Esophagus muscularis mucosa (tissue), 4 donors: Measurements from ENCODE around the gene TUBB. TPM values are rescaled to one million over a fixed set of nuclear protein-coding genes. Genes with fewer than 3 reads are reported as not detected.
A peak's percentile ranks its signal among the peaks of the same experiment; 100 is the strongest.

Experiments
- DNase-seq: peaks from one replicate; pipeline ENCODE4 v3.0.0-alpha.2; 2017; ENCODE audit errors: extremely low spot score
- H3K27ac ChIP-seq, 4 donors: fragments of 200-600 bp; sonication (generic); replicated peaks in 1 of 4; 1 replicate in 3 of 4; 2 replicates in 1 of 4; pipeline ENCODE4 v1.5.1; 2016 to 2019; ENCODE audit warnings: mild to moderate bottlenecking in 1 of 4
- H3K27me3 ChIP-seq, 4 donors: fragments of 200-600 bp; sonication (generic); one replicate each; pipeline versions ENCODE4 v1.5.1 to v1.6.0; 2016 to 2019
- H3K36me3 ChIP-seq, 4 donors: fragments of 200-600 bp; sonication (generic); one replicate each; pipeline ENCODE4 v1.5.1; 2016 to 2019
- H3K4me1 ChIP-seq, 4 donors: fragments of 200-600 bp; sonication (generic); one replicate each; pipeline ENCODE4 v1.5.1; 2016 to 2019
- H3K4me3 ChIP-seq, 4 donors: fragments of 200-600 bp; sonication (generic); 1 replicate in 2 of 4; 2 replicates in 2 of 4; pipeline ENCODE4 v1.5.1; 2016 to 2019; ENCODE audit warnings: mild to moderate bottlenecking in 4 of 4, moderate library complexity in 1 of 4
- H3K9me3 ChIP-seq, 4 donors: fragments of 200-600 bp; sonication (generic); 1 replicate in 3 of 4; 2 replicates in 1 of 4; pipeline ENCODE4 v1.5.1; 2016 to 2019
- EP300 ChIP-seq: sonication (generic); formaldehyde crosslinking; IDR thresholded peaks from one replicate; pipeline ENCODE4 v1.6.1; 2017; ENCODE audit warnings: antibody characterized with exemption
- POLR2A ChIP-seq: fragments of 450-650 bp; IDR thresholded peaks from one replicate; pipeline ENCODE4 v1.6.1; 2017; ENCODE audit warnings: antibody characterized with exemption, moderate library complexity, mild to moderate bottlenecking, low read depth
- POLR2AphosphoS5 ChIP-seq, 2 donors: sonication (generic); formaldehyde crosslinking; IDR thresholded peaks; one replicate each; pipeline ENCODE4 v1.6.1; 2017; ENCODE audit warnings: antibody characterized with exemption in 2 of 2
- WGBS: methylation state at CpG from one replicate; pipeline ENCODE4 v1.1.5; 2018; 5-methylcytosine and 5-hydroxymethylcytosine counted together
- intact Hi-C: fragments of 100-400 bp; cut with DNase I; formaldehyde crosslinking; loops from one replicate; pipeline ENCODE4 v1.15.1; 2023
- total RNA-seq, 4 donors: library from RNA; depleted of rRNA; stranded (reverse); fragments of >200 nt; gene quantifications; one replicate each; pipeline versions ENCODE4 v1.1.0 to v1.2.1, GENCODE V29; 2016
- TF ChIP-seq, protein P1 (sequence below), 3 experiments: fragments of 200-600 bp in 2 of 3; fragments of 450-650 bp in 1 of 3; sonication (generic) in 2 of 3; IDR thresholded peaks; one replicate each; pipeline ENCODE4 v1.5.1; 2017 to 2019; ENCODE audit warnings: antibody characterized with exemption in 3 of 3, mild to moderate bottlenecking in 2 of 3, moderate library complexity in 1 of 3

The TUBB gene
- total RNA-seq, 4 donors from 2014 or later = 208 to 398 (median 272) TPM

DNA sequence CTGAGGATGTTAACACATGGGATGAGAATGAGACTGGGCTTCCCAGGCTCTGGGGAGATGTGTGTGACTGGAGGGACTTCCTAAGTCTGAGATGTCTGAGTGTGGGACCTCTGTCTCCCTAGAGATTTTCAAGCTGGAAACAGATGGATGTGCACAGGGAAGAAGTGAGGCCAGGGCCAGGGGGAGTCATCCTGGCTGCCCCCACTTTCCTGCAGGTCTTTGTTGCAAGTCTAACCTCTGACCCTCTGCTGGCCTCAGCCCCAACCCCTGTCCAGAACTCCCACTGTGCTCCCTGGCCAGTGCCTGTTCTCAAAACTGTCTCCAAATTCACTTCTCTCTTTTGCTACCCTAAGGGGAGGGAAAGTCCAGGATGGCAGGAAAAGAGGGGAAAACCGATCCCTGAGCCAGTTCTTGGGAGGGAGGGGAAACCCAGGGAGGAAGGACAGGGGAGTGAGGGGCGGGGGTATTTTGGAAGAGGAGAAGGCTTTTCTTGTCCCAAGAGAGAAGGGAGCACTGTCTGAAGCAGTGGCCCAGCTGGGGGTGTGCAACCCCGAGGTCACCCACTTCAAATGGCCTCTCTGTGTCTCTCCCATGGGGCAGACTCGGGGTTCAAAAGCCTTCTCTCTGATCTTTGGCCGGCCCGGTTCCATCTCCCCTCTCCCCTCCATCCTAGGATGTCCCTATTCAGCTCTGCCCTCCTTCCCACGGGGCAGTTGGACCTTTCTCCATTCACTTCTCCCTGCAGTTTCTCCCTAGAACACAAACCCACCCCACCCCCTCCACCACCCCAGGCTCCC lies 36.8 kb upstream of the TUBB start:
- intact Hi-C loops = loop anchor here (10.0 kb wide), 1 partner anchor 201 kb away; the partner anchor contains the start of gene DDR1
- TF ChIP-seq EP300 (no peak), POLR2A (no peak), POLR2AphosphoS5 (IDR thresholded peaks at IDR 0.05) (no peak)
- TF ChIP-seq, protein P1, sequence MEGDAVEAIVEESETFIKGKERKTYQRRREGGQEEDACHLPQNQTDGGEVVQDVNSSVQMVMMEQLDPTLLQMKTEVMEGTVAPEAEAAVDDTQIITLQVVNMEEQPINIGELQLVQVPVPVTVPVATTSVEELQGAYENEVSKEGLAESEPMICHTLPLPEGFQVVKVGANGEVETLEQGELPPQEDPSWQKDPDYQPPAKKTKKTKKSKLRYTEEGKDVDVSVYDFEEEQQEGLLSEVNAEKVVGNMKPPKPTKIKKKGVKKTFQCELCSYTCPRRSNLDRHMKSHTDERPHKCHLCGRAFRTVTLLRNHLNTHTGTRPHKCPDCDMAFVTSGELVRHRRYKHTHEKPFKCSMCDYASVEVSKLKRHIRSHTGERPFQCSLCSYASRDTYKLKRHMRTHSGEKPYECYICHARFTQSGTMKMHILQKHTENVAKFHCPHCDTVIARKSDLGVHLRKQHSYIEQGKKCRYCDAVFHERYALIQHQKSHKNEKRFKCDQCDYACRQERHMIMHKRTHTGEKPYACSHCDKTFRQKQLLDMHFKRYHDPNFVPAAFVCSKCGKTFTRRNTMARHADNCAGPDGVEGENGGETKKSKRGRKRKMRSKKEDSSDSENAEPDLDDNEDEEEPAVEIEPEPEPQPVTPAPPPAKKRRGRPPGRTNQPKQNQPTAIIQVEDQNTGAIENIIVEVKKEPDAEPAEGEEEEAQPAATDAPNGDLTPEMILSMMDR (IDR thresholded peaks at IDR 0.05) = no peak
- H3K4me3 ChIP-seq = peak overlapping the region; percentile 70 to 93 (median 80)
- H3K36me3 ChIP-seq = peaks cover 6 to 31% (median 19%) of the 10 kb centered on the region in 4 donors
- no peaks in the 10 kb centered on the region for H3K9me3 ChIP-seq
- WGBS = 0% methylated on average over 7 of the region's 7 CpGs
- H3K27ac ChIP-seq = peak overlapping the region; percentile 95 to 99 (median 97)
- DNase-seq = no peak
- H3K27me3 ChIP-seq = no peaks in the 10 kb centered on the region
- peaks cover 62 to 89% (median 86%) of the 10 kb centered on the region in 4 donors for H3K4me1 ChIP-seq

DNA sequence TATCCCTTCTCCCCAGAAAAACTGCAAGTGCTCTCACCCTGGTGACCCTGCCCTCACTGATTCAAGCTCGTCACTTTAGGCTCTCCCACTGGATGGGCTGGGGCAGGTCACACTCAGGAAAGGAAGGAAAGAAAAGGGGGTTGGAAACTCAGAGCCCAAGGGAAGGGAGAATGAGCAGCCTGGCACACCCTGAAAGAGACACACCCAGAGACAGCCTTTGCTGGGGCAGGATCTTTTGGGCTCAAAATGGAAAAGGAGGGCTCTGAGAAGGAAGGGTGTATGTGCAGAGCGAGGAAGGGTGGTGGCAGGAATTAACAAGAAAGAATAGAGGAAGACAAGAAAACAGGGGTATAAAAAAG lies 36.2 kb upstream of the TUBB start:
- DNase-seq = no peak
- Histone ChIP-seq H3K4me3 (peak overlapping the region; percentile 70 to 93 (median 80)), H3K27me3 (no peaks in the 10 kb centered on the region), H3K9me3 (no peaks in the 10 kb centered on the region), H3K4me1 (peaks cover 63 to 89% (median 86%) of the 10 kb centered on the region in 4 donors), H3K36me3 (peaks cover under 1 to 25% (median 13%) of the 10 kb centered on the region in 4 donors), H3K27ac (peak overlapping the region; percentile 95 to 99 (median 97))
- TF ChIP-seq, protein P1 (IDR thresholded peaks at IDR 0.05) = no peak
- TF ChIP-seq EP300 (no peak), POLR2AphosphoS5 (IDR thresholded peaks at IDR 0.05) (no peak), POLR2A (no peak)
- WGBS = 4% methylated on average over 2 of the region's 2 CpGs
- intact Hi-C loops = loop anchor here (10.0 kb wide), 1 partner anchor 201 kb away; the partner anchor contains the start of gene DDR1

DNA sequence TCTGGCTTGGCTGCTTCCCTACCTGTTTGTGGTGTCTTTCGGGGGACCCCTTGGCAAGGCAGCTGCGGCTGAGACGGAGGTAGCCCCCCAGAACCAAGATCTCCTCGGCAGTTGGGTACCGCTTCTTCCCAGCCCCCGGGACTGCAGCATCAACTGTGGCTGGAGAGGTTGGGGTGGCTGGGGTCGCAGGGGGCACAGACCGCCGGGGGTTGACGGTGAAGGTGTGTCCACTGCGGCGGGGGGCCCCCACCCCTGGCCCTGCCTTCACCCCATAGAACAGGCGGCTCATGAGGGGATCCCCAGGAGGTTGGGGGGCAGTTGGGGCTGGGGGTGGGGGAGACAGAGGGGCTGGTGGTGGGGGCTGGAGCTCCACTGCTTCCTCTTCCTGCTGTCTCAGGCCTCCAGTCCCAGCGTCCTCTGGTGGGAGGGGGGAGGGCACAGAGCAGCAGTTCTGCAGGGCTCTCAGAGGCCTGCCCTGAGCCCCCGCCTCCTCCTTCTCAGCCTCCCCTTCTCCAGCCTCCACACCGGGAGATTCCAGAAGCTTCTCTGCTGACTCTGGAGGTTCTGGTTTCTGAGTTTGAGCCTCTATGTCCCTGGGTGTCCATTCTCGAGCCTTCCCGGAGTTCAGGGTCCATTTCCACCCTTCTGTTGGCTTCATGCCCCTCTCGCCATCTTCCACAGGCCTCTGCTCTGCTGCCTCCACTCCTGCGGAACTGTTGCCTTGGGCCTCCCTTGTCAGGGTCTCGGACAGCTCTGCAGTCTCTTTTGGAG lies 35.6 kb upstream of the TUBB start:
- 12% methylated on average over 18 of the region's 21 CpGs for WGBS
- intact Hi-C loops = loop anchor here (10.0 kb wide), 1 partner anchor 200 kb away; the partner anchor contains the start of gene DDR1
- peaks cover 0 to 21% (median 10%) of the 10 kb centered on the region in 4 donors for H3K36me3 ChIP-seq
- no peak for DNase-seq
- TF ChIP-seq, protein P1 (IDR thresholded peaks at IDR 0.05) = no peak
- no peak for TF ChIP-seq POLR2A
- TF ChIP-seq EP300 = no peak
- peak in 1 of 2 donors; percentile 19 for TF ChIP-seq POLR2AphosphoS5 (IDR thresholded peaks at IDR 0.05)
- H3K4me1 ChIP-seq = peaks cover 64 to 89% (median 86%) of the 10 kb centered on the region in 4 donors
- H3K27me3 ChIP-seq = no peaks in the 10 kb centered on the region
- H3K9me3 ChIP-seq = no peaks in the 10 kb centered on the region
- peak overlapping the region; percentile 70 to 93 (median 80) for H3K4me3 ChIP-seq
- peak overlapping the region; percentile 95 to 99 (median 97) for H3K27ac ChIP-seq

DNA sequence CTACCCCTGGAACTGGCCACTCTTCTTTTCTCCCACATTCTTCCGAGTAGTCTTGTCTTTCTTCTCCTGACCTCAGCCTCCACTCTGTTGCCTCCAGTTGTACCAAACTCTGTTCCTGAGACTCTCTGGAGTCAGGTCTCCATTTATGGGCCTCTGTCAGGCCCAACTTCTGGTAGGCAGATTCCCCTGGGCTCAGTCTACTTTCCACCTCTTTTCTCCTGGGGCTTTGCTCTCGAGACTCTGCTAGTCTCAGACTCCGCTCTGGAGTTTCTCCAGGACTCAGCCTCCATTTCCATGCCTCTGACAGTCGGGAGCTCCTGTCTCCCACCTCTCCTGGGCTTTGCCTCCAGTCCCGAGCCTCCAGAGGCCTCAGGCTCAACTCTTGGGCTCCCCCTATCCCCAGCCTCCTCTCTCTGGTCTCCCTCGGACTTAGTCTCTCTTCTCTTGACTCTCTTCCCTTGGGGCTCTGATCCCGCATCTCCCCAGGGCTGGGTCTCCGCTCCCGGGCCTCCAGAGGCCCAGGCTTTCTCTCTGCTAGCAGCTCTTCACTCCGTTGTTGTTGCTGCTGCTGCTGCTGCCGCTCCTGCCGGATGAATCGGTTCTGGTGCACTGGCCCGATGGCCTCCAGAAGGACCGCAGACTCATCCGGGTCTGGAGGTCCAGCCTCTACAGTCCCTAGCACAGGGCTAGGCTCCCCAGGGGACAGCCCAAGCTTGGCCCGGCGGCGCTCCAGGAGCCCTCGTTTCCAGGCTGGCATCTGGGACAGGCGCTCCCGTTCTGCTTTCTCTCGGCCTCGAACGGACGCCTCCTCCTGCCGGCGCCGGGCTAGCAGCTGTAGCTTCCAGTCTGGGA lies 34.8 kb upstream of the TUBB start:
- Histone ChIP-seq H3K4me1 (peaks cover 64 to 89% (median 86%) of the 10 kb centered on the region in 4 donors), H3K9me3 (no peaks in the 10 kb centered on the region), H3K4me3 (peak overlapping the region; percentile 70 to 93 (median 80)), H3K27ac (peak overlapping the region; percentile 95 to 99 (median 97)), H3K36me3 (peaks cover 0 to 13% (median 2%) of the 10 kb centered on the region in 4 donors), H3K27me3 (no peaks in the 10 kb centered on the region)
- intact Hi-C loops = loop anchor here (10.0 kb wide), 1 partner anchor 199 kb away; the partner anchor contains the start of gene DDR1
- TF ChIP-seq, protein P1 (IDR thresholded peaks at IDR 0.05) = peak in 1 of 3 experiments; percentile 10
- no peak for TF ChIP-seq POLR2A
- DNase-seq = no peak
- WGBS = 13% methylated on average over 19 of the region's 29 CpGs
